ENCODE measurements around the gene FANCI.

Gene FANCI

DNA sequence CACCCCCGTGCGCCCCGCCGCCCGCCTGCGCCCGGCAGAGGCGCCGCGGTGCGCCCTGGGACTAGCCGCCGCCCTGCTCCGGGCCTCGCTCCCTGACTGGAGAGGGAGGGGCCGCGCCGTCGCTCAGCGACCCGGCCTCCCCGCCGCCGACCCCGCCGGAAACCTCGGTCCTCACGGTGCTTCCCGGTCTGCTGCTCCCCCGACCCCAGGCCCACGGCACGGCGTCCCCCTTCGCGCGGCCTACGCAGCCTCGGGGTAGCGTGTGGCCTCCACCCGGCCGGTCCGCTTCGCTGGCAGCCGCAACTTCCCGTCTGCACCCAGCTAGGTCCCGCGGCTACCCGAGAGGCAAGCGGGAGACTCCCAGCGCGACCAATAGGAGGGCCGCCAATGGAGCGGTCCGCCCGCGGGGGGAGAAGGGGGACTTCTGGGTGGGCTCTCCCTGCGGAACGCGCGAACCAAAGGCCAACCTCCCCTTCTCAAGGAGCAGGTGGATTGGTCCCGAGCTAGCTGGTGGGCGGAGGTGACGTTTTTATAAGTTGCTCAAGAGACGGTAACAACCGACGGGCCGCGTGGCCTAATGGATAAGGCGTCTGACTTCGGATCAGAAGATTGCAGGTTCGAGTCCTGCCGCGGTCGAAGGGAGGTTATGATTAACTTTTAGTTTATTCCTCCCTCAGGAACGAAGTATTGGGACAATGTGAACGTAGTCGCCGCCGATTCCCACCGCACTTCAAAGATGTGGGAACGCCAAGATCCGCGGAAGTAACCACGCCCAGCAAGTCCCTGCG, 90.9 kb downstream of the FANCI start, which contains the start of gene POLG:
TSS of gene POLG (minus strand) at position 315 of the 788 bp plus-strand sequence. CDS start 1,070 bp downstream, outside the sequence.
- peak; percentile 85 for FAIRE-seq

GRCh38 chr15:89335298-89336041, 91.7 kb downstream of the FANCI start:
- no peak for FAIRE-seq

DNA sequence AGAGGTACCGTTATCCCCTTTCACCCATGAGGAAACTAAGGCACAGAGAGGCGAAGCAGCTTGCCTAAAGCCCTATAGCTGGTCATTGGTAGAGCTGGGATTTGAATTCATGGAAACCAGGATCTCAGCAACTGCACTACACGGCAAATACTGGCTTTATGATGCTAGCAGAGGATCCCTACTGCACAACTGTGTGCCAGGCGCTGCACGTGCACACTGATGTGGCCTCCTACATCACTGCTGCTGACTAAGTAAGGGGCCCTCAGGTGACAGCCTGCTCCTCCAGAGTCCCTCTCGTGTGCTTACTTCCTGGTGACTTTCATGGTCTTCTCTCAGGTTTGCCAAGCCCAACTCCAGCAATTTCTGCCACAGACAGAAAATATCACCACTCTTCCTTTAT, 94.3 kb downstream of the FANCI start:
- FAIRE-seq = no peak

DNA sequence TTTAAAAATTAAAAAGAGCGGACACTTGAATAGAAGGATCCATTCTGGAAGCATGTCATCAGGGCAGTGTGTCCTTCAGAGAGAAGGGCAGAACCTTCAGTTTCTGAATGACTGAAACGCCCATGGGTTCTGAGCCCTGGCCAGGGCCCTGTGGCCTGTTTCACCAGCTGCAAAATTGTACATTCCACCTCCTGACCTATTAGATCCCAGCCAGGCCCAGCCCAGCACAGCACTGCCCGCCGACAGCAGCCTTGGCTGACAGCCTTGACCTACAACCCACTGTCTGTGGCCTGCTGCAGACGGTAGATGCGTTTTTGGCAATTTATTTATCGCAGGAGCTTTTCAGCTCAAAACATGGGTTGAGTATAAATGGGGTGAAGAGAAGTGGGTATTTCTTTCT, 96.8 kb downstream of the FANCI start:
- FAIRE-seq = no peak

DNA sequence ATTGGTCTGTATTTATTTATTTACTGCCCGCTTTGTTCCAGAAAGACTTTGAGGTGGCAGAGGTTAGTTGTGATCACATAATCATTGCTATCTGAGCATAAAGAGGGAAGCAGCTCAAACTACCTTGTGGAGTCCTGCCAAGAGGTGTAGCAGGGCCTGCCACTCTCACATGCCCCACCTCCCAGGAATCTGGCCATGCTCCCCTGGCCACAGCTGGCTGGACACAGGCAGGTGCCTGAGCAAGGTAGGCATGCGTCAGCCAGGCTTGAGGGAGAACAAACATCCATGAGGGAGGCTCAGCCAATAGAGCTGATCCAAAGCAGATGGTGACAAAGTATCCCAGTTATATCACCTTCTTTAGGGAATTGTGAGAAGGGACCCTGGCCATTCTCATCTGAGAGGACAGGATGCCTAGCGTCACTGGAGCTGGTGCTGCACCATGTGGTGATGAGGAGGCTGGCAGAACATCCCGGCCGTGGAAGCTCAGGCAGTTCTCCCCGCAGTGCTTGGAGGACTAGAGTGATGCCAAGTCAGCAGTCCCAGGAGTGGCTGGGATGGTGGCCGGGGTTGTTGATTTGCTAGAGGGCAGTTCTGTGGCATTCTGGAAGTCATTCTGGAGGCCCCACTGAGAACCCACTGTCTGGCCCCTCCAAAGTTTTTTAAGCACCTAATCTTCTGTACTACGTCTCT, 97.7 kb downstream of the FANCI start:
- FAIRE-seq = no peak

DNA sequence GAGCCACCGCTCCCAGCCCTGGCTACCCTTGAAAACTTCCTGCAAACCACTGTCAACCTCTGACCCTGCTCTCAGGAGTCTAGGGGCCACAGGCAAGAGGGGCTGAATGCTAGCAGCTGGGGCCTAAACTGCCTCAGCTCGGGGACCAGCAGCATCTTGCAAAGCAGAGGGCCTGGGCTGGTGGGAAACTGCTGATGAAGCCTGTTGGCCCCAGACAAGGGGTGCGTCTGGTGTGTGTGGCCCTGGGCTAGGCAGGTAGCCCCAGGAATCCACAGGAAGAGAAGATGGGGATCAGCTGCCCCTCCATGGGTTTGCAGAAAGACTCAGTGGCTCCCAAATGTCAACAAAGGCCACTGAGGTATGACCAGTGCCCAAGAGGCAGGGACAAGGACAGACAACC, 99.1 kb downstream of the FANCI start:
- no peak for FAIRE-seq

DNA sequence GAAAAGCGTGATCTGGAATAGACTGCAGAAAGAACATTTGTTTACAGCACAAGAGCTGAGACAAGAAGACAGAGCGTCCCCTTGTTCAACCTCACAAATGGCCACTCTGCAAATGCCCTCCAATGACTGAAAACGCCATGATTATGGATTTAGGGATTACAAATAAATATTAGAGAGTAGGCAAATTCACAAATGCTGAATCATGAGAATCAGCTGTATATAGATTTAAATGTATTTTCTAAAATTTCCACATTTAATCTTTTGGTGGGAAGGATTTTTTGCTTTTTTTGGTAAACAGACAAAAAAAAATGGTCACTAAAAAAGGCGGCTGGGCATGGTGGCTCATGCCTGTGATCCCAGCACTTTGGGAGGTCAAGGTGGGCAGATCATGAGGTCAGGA, 101.5 kb downstream of the FANCI start:
- no peak for FAIRE-seq

GRCh38 chr15:89346516-89347231, 102.9 kb downstream of the FANCI start:
- no peak for FAIRE-seq

DNA sequence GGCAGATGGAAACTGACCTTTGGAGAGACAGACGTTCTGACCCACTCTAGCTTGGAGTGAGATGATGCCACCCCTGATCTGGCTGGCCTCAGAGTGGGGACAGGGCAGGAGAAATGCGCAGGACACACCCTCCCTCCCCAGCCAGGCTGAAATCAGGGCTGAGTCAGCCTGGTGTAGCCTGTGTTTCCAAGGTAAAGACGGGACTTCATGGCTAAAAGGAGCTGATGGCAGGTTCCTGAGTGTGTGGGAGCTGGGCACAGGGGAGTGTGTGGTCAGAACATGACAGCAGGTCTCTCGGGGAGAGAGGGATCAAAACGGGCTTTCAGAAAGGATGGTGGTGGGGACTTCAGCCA, 105.4 kb downstream of the FANCI start:
- no peak for FAIRE-seq

DNA sequence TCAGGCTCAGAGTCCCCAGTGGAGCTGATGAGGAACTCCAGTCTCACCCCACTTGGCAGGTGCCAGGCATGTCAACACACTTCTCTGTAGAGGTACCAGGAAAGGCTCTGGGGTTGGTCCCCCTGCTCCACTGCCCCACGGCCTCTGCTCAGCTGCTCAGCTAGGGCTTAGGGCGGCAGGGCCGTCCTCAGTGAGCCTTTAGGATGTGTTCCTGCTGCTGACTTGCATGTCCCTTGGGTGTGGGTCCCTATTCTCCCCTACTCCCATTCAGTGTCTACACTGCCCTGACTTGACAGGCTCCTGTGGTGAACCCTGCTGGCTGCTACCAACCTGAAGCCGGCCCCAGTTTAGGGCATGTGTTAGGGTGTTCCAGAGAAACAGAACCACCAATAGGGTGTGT, 108.7 kb downstream of the FANCI start:
- FAIRE-seq = no peak

- no peak for FAIRE-seq
These were observed 110.2 kb downstream of the FANCI start for GRCh38 chr15:89353991-89354390.

- no peak for FAIRE-seq
These were observed 113.0 kb downstream of the FANCI start for GRCh38 chr15:89356634-89357298.

DNA sequence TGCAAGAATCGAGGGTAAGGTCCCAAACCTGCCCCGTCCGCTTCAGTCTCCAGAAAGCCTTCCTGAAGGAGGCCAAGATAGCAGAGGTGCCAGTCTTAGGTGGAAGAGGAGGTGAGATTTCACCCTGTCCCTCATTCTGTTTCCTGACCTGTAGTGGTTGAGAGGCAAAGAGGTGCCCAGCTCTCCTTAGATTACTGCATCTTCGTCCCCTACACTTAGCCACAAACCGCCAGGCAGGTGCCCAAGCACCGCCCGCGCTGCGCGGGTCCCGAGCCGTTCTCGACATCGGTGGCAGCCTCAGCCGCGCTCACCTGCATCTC, 114.6 kb downstream of the FANCI start:
- FAIRE-seq = no peak

DNA sequence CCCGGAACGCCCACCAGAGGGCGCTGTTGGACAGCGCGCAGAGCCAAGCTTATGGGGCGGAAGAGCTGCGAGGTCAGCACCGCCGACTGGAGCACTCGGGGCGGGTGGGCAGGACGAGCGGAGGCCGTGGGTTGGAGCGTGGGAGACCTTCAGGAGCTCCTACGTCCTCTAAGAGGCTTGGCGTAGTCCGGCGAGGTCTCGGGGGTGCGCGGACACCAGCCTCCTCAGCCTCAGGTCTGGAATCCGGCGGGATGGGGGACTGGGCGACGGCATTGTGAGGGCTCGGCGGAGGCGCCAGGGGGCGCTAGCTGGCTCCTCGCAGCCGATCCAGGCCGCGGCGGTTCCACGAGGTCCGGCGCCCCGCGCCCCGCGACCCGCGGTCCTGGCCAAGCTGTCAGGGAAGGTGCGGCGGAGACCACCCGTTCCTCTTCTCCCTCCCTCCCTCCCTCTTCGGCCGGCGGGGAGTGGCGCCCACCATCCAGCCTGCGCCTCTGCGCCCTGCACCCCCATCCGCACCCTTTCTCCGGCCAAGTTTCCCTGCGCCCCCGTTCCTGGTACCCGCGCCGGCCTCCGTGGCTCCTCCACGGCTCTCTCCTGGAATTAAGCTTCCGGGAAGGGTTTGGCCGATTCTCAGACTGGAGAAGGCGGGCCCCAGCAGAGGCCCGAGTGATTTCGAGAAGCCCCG, 115.1 kb downstream of the FANCI start:
- no peak for FAIRE-seq

DNA sequence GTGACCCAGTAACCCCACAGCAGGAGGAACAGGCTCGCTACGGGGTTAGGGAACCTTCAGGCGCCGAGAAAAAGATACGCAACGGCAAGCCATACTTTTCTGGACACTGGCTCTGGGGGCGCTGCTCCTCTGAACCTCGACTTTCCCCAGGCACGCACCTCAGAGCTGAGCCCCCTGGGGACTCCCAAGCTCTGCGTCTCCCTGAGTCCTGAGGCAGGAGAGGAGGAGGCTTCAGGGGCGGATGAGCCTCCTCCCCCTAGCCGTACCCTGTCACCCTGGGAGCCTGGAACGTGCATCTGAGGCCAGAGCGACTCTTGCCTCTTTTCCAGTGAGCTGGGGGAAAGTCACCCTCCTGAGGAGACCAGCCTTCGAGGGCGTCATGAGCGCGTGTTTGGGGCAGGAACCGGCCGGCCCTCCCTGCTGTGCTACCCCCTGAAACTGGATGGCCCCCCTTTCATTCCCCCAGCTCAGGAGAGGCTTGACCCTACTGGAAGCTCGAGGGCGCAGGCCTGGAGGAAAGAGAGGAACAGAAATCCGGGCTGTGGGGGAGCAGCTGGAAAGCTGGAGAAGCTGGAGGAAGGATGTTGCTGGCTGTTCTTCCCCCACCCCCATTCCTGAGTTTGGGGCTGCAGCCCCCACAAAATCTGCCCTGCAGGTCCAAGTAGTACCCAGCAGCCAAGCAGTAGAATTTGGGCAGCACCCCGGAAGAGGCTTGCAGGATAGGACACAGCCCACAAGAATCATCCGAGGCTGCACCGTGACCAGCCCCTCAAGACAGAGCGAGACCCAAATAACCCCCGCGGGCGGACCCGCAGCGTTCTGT, 115.9 kb downstream of the FANCI start:
- no peak for FAIRE-seq

DNA sequence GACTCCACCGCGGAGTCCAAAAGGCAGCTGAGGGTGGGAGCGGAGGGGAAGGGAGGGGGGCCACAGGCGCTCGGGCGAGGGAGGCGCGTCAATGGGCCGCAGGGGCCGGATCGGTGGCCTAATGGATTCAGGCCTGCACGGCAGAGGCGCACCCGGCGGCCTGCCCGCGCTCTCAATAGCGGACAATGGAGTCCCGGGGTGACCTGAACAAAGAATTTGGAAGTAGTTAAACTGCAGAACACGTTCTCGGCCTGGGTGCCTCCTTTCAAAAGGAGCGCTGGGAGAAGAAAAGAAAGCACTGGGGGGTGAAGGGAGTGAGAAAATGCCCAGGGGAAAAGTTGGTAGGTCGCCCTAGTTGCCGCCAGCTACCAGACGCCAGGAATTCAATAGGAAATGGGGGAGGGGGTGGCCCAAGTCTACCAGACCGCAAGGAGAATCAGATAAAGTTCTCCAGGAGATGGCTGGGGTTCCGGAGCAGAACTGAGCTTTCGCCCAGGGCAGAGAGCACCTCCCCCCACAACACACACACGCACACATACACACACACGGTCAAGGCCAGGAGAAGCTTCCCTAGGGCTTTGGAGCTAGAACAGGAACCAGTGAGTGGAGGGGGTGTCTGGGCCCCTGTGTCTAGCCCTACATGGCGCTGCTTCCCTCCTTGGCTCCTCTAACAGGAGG, 116.7 kb downstream of the FANCI start:
- no peak for FAIRE-seq

DNA sequence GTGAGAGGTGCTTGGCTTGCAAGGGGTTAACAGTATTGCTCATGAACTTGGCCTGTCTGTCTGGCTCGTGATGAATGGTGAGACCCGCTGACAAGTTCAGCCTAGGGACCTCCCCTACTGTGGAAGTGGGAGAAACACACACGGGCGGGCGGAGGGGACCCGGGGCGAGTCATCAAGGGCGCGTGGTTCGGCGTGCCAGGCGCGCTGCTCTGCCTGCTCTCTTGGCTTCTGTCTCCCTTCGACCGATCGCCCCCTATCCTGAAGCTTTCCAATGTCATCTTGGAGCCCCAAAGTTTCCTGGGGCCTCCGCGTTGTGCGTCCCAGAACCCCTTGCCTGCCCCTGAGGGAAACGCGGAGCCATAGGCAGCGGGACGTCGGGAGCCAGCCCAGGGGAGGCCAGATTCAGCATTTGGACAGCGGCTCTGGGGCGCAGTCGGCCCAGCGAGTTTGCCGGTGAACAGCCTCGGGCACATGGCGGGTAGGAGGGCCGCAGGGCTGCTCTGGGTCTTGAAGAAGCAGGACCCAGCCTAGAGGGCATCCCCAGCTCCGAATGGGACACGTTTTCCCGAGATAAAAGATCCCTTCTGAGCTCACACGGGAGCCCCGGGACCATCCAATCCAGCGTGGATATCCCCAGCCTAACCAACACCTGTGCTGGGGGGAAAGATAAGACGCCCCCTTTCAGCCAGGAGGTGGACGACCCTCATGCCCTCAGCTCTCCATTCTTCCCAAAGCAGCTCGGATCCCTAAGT, 117.8 kb downstream of the FANCI start:
- FAIRE-seq = no peak

- FAIRE-seq = no peak
These were observed 118.7 kb downstream of the FANCI start for GRCh38 chr15:89362203-89363101.

DNA sequence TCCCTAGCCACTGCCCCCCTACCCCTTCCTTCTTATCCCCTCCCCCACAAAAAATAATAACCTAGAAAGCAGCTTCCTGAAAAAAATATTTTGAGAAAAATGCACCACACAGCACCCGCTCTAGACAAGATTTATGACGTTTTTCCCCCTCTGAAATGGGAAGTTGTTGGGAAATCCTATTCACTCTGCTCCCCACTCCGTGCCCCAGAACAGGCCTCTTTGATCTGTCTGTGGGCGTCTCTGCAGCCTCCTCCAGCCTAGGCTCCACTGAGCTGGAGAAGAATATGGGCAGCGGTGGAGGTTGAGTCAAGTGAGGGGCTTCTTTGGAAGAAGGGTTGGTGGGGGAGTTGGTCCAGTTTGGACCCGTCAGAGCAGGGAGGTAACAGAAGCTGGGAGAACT, 119.4 kb downstream of the FANCI start:
- FAIRE-seq = no peak
